ENCODE data around the gene BNC2.
"Not testable (repeated sequence)": the region's sequence is repeated elsewhere in the genome, so short reads cannot be mapped to it uniquely, and the experiment has no call there.

Gene BNC2

GRCh38 chr9:16559418-16560188 is 310.9 kb downstream of the BNC2 start:
- in situ Hi-C loops (cut with MboI; ENCODE audit: low sequenced_read_pairs): no loop called here

GRCh38 chr9:16555802-16556201 is 314.7 kb downstream of the BNC2 start:
- in situ Hi-C loops (cut with MboI; ENCODE audit: low sequenced_read_pairs): no loop called here

GRCh38 chr9:16553869-16554540 is 316.5 kb downstream of the BNC2 start:
- in situ Hi-C loops (cut with MboI; ENCODE audit: low sequenced_read_pairs): no loop called here

GRCh38 chr9:16552252-16552651 is 318.2 kb downstream of the BNC2 start:
- in situ Hi-C loops (cut with MboI; ENCODE audit: low sequenced_read_pairs): no loop called here

- in situ Hi-C loops (cut with MboI; ENCODE audit: low sequenced_read_pairs): no loop called here
Measured at GRCh38 chr9:16551692-16552091, 318.8 kb downstream of the BNC2 start.

- in situ Hi-C loops (cut with MboI; ENCODE audit: low sequenced_read_pairs): no loop called here
Measured at GRCh38 chr9:16545639-16546038, 324.8 kb downstream of the BNC2 start.

GRCh38 chr9:16544842-16545241 is 325.6 kb downstream of the BNC2 start:
- in situ Hi-C loops (cut with MboI; ENCODE audit: low sequenced_read_pairs): no loop called here

GRCh38 chr9:16543686-16544085 is 326.8 kb downstream of the BNC2 start:
- in situ Hi-C loops (cut with MboI; ENCODE audit: low sequenced_read_pairs): no loop called here

- in situ Hi-C loops (cut with MboI; ENCODE audit: low sequenced_read_pairs): no loop called here
Measured at GRCh38 chr9:16543225-16543624, 327.2 kb downstream of the BNC2 start.

GRCh38 chr9:16542290-16542689 is 328.2 kb downstream of the BNC2 start:
- in situ Hi-C loops (cut with MboI; ENCODE audit: low sequenced_read_pairs): no loop called here

GRCh38 chr9:16540743-16541613 is 329.5 kb downstream of the BNC2 start:
- in situ Hi-C loops (cut with MboI; ENCODE audit: low sequenced_read_pairs): no loop called here

GRCh38 chr9:16539626-16540025 is 330.8 kb downstream of the BNC2 start:
- in situ Hi-C loops (cut with MboI; ENCODE audit: low sequenced_read_pairs): not testable (repeated sequence)

- in situ Hi-C loops (cut with MboI; ENCODE audit: low sequenced_read_pairs): no loop called here
Measured at GRCh38 chr9:16535555-16535954, 334.9 kb downstream of the BNC2 start.

- in situ Hi-C loops (cut with MboI; ENCODE audit: low sequenced_read_pairs): no loop called here
Measured at GRCh38 chr9:16532681-16533450, 337.6 kb downstream of the BNC2 start.

GRCh38 chr9:16532272-16532671 is 338.2 kb downstream of the BNC2 start:
- in situ Hi-C loops (cut with MboI; ENCODE audit: low sequenced_read_pairs): no loop called here

GRCh38 chr9:16530669-16531642 is 339.5 kb downstream of the BNC2 start:
- in situ Hi-C loops (cut with MboI; ENCODE audit: low sequenced_read_pairs): no loop called here

- in situ Hi-C loops (cut with MboI; ENCODE audit: low sequenced_read_pairs): no loop called here
Measured at GRCh38 chr9:16527573-16527972, 342.9 kb downstream of the BNC2 start.

GRCh38 chr9:16526380-16526779 is 344.1 kb downstream of the BNC2 start:
- in situ Hi-C loops (cut with MboI; ENCODE audit: low sequenced_read_pairs): no loop called here

GRCh38 chr9:16524823-16525222 is 345.6 kb downstream of the BNC2 start:
- in situ Hi-C loops (cut with MboI; ENCODE audit: low sequenced_read_pairs): no loop called here

GRCh38 chr9:16524078-16524477 is 346.4 kb downstream of the BNC2 start:
- in situ Hi-C loops (cut with MboI; ENCODE audit: low sequenced_read_pairs): no loop called here

Data from HL-60/S4 treated with phorbol 12-myristate 13-acetate at 8.2 ng/mL for 4 days and 3 days (cell line).